Lower lobe of right lung (tissue), 2 donors: ENCODE measurements around the gene TTLL8. TPM values are rescaled to one million over a fixed set of nuclear protein-coding genes. Genes with fewer than 3 reads are reported as not detected.

Experiments used
- ATAC-seq, 2 donors: fragments of 200-7000 bp; cut with Tn5 transposase; one replicate each; pipeline ENCODE4 v1.9.1; 2020 to 2022; ENCODE audit warnings: mild to moderate bottlenecking in 2 of 2, moderate library complexity in 2 of 2
- DNase-seq: peaks from one replicate; pipeline ENCODE4 v3.0.0-alpha.2; 2020
- H3K27ac ChIP-seq: fragments of 200-600 bp; one replicate; pipeline ENCODE4 v1.8.0; 2022
- H3K27me3 ChIP-seq: fragments of 200-600 bp; one replicate; pipeline ENCODE4 v1.8.0; 2022; ENCODE audit warnings: low read depth
- H3K36me3 ChIP-seq: fragments of 200-600 bp; one replicate; pipeline ENCODE4 v1.8.0; 2022; ENCODE audit warnings: mild to moderate bottlenecking
- H3K4me1 ChIP-seq: fragments of 200-600 bp; one replicate; pipeline ENCODE4 v1.8.0; 2022
- H3K4me3 ChIP-seq: fragments of 200-600 bp; one replicate; pipeline ENCODE4 v1.8.0; 2022; ENCODE audit warnings: mild to moderate bottlenecking
- H3K9me3 ChIP-seq: fragments of 200-600 bp; one replicate; pipeline ENCODE4 v1.8.0; 2022
- CTCF ChIP-seq: fragments of 200-600 bp; IDR thresholded peaks from one replicate; pipeline ENCODE4 v1.8.0; 2022; ENCODE audit warnings: antibody characterized with exemption, mild to moderate bottlenecking
- intact Hi-C: fragments of 100-400 bp; cut with DNase I; formaldehyde crosslinking; loops from one replicate; pipeline ENCODE4 v1.11.0; 2022
- total RNA-seq: library from RNA; stranded (reverse); fragmentation: NEBNext Ultra II Directional; extraction: Animal tissue kit (Norgen Biotek cat#: 25700); gene quantifications from one replicate; pipeline ENCODE4 v1.2.1, GENCODE V29; 2021
- donor health status: DM: no; HTN: yes; CAD: no; lungs with severe emphysema.

TTLL8 gene
- total RNA-seq, 1 donor from 2014 or later: not detected

GRCh38 chr22:49971232-49972162 is 86.6 kb downstream of the TTLL8 start:
- intact Hi-C loops: no loop called here
- H3K4me1 ChIP-seq: peaks cover 49% of the 10 kb centered on the region
- no peaks in the 10 kb centered on the region for H3K27me3 ChIP-seq
- no peak for TF ChIP-seq CTCF
- H3K9me3 ChIP-seq: no peaks in the 10 kb centered on the region
- peak; percentile 94 for DNase-seq
- peak overlapping the region; percentile 80 for H3K27ac ChIP-seq
- H3K36me3 ChIP-seq: no peaks in the 10 kb centered on the region
- H3K4me3 ChIP-seq: peak overlapping the region; percentile 60
- ATAC-seq: peak; percentile 78 to 79

GRCh38 chr22:49970528-49971231 is 87.4 kb downstream of the TTLL8 start:
- ATAC-seq (peak; percentile 90 to 92), DNase-seq (peak; percentile 97)
- no peak for TF ChIP-seq CTCF
- intact Hi-C loops: no loop called here
- Histone ChIP-seq H3K27me3 (no peaks in the 10 kb centered on the region), H3K4me3 (peak overlapping the region; percentile 60), H3K4me1 (peaks cover 58% of the 10 kb centered on the region), H3K27ac (peak overlapping the region; percentile 80), H3K36me3 (no peaks in the 10 kb centered on the region), H3K9me3 (no peaks in the 10 kb centered on the region)

- intact Hi-C loops: no loop called here
- Histone ChIP-seq H3K36me3 (peaks cover 7% of the 10 kb centered on the region), H3K9me3 (no peaks in the 10 kb centered on the region), H3K4me1 (peaks cover 65% of the 10 kb centered on the region), H3K4me3 (no peak overlapping the region), H3K27ac (peak overlapping the region; percentile 80), H3K27me3 (no peaks in the 10 kb centered on the region)
- peak; percentile 47 for DNase-seq
- ATAC-seq: no peak
- no peak for TF ChIP-seq CTCF
Observed at GRCh38 chr22:49969751-49970527, 88.2 kb downstream of the TTLL8 start.

GRCh38 chr22:49968831-49969661 is 89.1 kb downstream of the TTLL8 start:
- TF ChIP-seq CTCF: no peak
- Histone ChIP-seq H3K9me3 (no peaks in the 10 kb centered on the region), H3K36me3 (peaks cover 16% of the 10 kb centered on the region), H3K27me3 (no peaks in the 10 kb centered on the region), H3K4me3 (no peak overlapping the region), H3K4me1 (peaks cover 74% of the 10 kb centered on the region), H3K27ac (peak overlapping the region; percentile 80)
- intact Hi-C loops: no loop called here
- peak; percentile 56 for DNase-seq
- ATAC-seq: no peak

Other genes starting within 250 kb of the TTLL8 start
- gene BRD1, start 230.4 kb downstream of the TTLL8 start, total RNA-seq: 37.4 TPM
- 12.7 TPM for gene ZBED4, start 204.5 kb downstream of the TTLL8 start, total RNA-seq
- 25.9 TPM for gene ALG12, start 139.9 kb downstream of the TTLL8 start, total RNA-seq
- gene CRELD2, start 139.7 kb downstream of the TTLL8 start, total RNA-seq: 42.7 TPM
- gene PIM3, start 97.5 kb downstream of the TTLL8 start, total RNA-seq: 94.7 TPM
- gene IL17REL, start 45.5 kb downstream of the TTLL8 start, total RNA-seq: 0.09 TPM
- gene MLC1, start 27.1 kb upstream of the TTLL8 start, total RNA-seq: 3.2 TPM
- gene MOV10L1, start 31.7 kb upstream of the TTLL8 start, total RNA-seq: 0.56 TPM
- 2.5 TPM for gene PANX2, start 112.4 kb upstream of the TTLL8 start, total RNA-seq
- gene TRABD, start 127.6 kb upstream of the TTLL8 start, total RNA-seq: 43.7 TPM
- gene SELENOO, start 142.7 kb upstream of the TTLL8 start, total RNA-seq: 18.7 TPM
- 48.5 TPM for gene TUBGCP6, start 186.7 kb upstream of the TTLL8 start, total RNA-seq
- 47.9 TPM for gene HDAC10, start 193.0 kb upstream of the TTLL8 start, total RNA-seq
- 11.9 TPM for gene MAPK12, start 203.4 kb upstream of the TTLL8 start, total RNA-seq
- 13.1 TPM for gene MAPK11, start 212.1 kb upstream of the TTLL8 start, total RNA-seq
- 256 TPM for gene PLXNB2, start 249.3 kb upstream of the TTLL8 start, total RNA-seq